HepG2 (cell line): ENCODE measurements around the gene KIF19. TPM values are rescaled to one million over a fixed set of nuclear protein-coding genes. Genes with fewer than 3 reads are reported as not detected.

ENCODE experiments used
- ATAC-seq: fragments of 200-7000 bp; cut with Tn5 transposase; 3 replicates; pipeline ENCODE4 v1.9.1; 2020; ENCODE audit warnings: mild to moderate bottlenecking, moderate library complexity
- BruUV-seq: library from RNA; stranded (reverse); fragments of 400-500 nt; replicated peaks from 2 replicates; lab custom pipeline; 2021; lab: Mats Ljungman, UMichigan
- CTCF ChIA-PET: fragments of 300-600 bp; formaldehyde crosslinking; extraction: SDS; loops from one replicate; lab custom pipeline; 2021; ENCODE audit warnings: low total read pairs, inconsistent platforms, low intra/inter-chr PET ratio; lab: Yijun Ruan, JAX
- POLR2A ChIA-PET: fragments of 350-600 bp; sonication (Branson Sonifier 250); formaldehyde crosslinking; loops from one replicate; lab custom pipeline; 2020; ENCODE audit warnings: antibody characterized with exemption, inconsistent platforms; lab: Yijun Ruan, JAX
- DNase-seq: peaks from one replicate; pipeline ENCODE4 v3.0.0-alpha.2; 2015; ENCODE audit warnings: low spot score
- FAIRE-seq: peaks from 3 replicates; lab custom pipeline; 2011; peaks lifted over from hg19 to GRCh38; lab: Jason Lieb, UNC
- H2AFZ ChIP-seq: one replicate; pipeline ENCODE4 v1.6.1; 2011; ENCODE audit warnings: low read length, inconsistent platforms
- H3K27ac ChIP-seq: fragments of 300-600 bp; 3 replicates; pipeline ENCODE4 v1.8.0; 2011; ENCODE audit warnings: mixed run types, mild to moderate bottlenecking, mixed read lengths, low read length, inconsistent platforms; ENCODE audit not compliant: insufficient read depth; ENCODE audit errors: extremely low read length
- H3K27me3 ChIP-seq, 2 experiments: fragments of 200-600 bp in 1 of 2; 2 replicates in 1 of 2; 3 replicates in 1 of 2; pipeline versions ENCODE4 v1.6.0 to v1.8.0; 2011; ENCODE audit warnings: low read length in 2 of 2, mild to moderate bottlenecking in 2 of 2, moderate library complexity in 2 of 2, inconsistent platforms in 1 of 2; ENCODE audit not compliant: insufficient read depth in 2 of 2, control insufficient read depth in 1 of 2
- H3K36me3 ChIP-seq, 2 experiments: fragments of 200-600 bp in 1 of 2; replicated peaks in 1 of 2; 2 replicates in 1 of 2; 3 replicates in 1 of 2; pipeline versions ENCODE4 v1.5.1 to v1.8.0; 2011; ENCODE audit warnings: low read length in 2 of 2, inconsistent platforms in 1 of 2; ENCODE audit not compliant: insufficient read depth in 2 of 2, control insufficient read depth in 1 of 2
- H3K4me1 ChIP-seq: 2 replicates; pipeline ENCODE4 v1.5.1; 2012; ENCODE audit warnings: low read length, inconsistent platforms; ENCODE audit not compliant: insufficient read depth
- H3K4me2 ChIP-seq: 2 replicates; pipeline ENCODE4 v1.6.0; 2011; ENCODE audit warnings: low read depth, low read length, inconsistent platforms
- H3K4me3 ChIP-seq, 3 experiments: fragments of 200-600 bp in 1 of 3; sonication (generic), shearing (Covaris generic) in 1 of 3; replicated peaks in 1 of 3; 2 replicates each; pipeline ENCODE4 v1.5.1; 2011 to 2016; ENCODE audit warnings: low read length in 3 of 3, inconsistent platforms in 2 of 3, low read depth in 2 of 3, mild to moderate bottlenecking in 2 of 3, control low read depth in 1 of 3, mixed read lengths in 1 of 3; ENCODE audit not compliant: insufficient read depth in 1 of 3
- H3K79me2 ChIP-seq: one replicate; pipeline ENCODE4 v1.6.1; 2011; ENCODE audit warnings: low read length, inconsistent platforms; ENCODE audit not compliant: insufficient read depth
- H3K9ac ChIP-seq: 2 replicates; pipeline ENCODE4 v1.6.0; 2011; ENCODE audit warnings: mild to moderate bottlenecking, low read depth, low read length, inconsistent platforms; ENCODE audit not compliant: insufficient read depth
- H3K9me3 ChIP-seq: 2 replicates; pipeline ENCODE4 v1.5.1; 2012; ENCODE audit warnings: mild to moderate bottlenecking, low read length
- H4K20me1 ChIP-seq: 2 replicates; pipeline ENCODE4 v1.6.0; 2011; ENCODE audit warnings: inconsistent platforms, mild to moderate bottlenecking, low read length, moderate library complexity; ENCODE audit not compliant: insufficient read depth
- DMAP1 ChIP-seq: IDR thresholded peaks from 2 replicates; pipeline ENCODE4 v1.6.1; 2016
- DRAP1 ChIP-seq: IDR thresholded peaks from 2 replicates; pipeline ENCODE4 v1.6.1; 2016; ENCODE audit warnings: missing genetic modification reagents, missing compliant biosample characterization
- DZIP1 ChIP-seq: sonication (generic); formaldehyde crosslinking; IDR thresholded peaks from 2 replicates; pipeline ENCODE4 v1.5.0; 2020; ENCODE audit warnings: mild to moderate bottlenecking, missing genetic modification reagents
- KLF12 ChIP-seq: sonication (generic); formaldehyde crosslinking; IDR thresholded peaks from 2 replicates; pipeline ENCODE4 v1.4.0; 2020; ENCODE audit warnings: missing genetic modification reagents, borderline replicate concordance
- PAX8 ChIP-seq: sonication (generic); formaldehyde crosslinking; IDR thresholded peaks from 2 replicates; pipeline ENCODE4 v1.8.0; 2022; ENCODE audit warnings: mild to moderate bottlenecking, missing genetic modification reagents, borderline replicate concordance
- SIX4 ChIP-seq: sonication (generic); formaldehyde crosslinking; IDR thresholded peaks from 2 replicates; pipeline ENCODE4 v1.4.0; 2020; ENCODE audit warnings: missing genetic modification reagents
- SPEN ChIP-seq: sonication (generic); formaldehyde crosslinking; IDR thresholded peaks from 2 replicates; pipeline ENCODE4 v1.5.1; 2020; ENCODE audit warnings: low read depth, mild to moderate bottlenecking, missing genetic modification reagents
- ZNF274 ChIP-seq: sonication (generic); formaldehyde crosslinking; IDR thresholded peaks from 2 replicates; pipeline ENCODE4 v1.5.1; 2020; ENCODE audit warnings: mild to moderate bottlenecking, missing genetic modification reagents
- ZNF772 ChIP-seq: sonication (generic); formaldehyde crosslinking; IDR thresholded peaks from 2 replicates; pipeline ENCODE4 v1.5.0; 2020; ENCODE audit warnings: mild to moderate bottlenecking, missing genetic modification reagents
- ZNF773 ChIP-seq: sonication (generic); formaldehyde crosslinking; IDR thresholded peaks from 2 replicates; pipeline ENCODE4 v1.4.0; 2020; ENCODE audit warnings: missing genetic modification reagents, borderline replicate concordance
- ZNF850 ChIP-seq: sonication (generic); formaldehyde crosslinking; conservative IDR thresholded peaks from 2 replicates; pipeline ENCODE4 v1.9.0; 2021; ENCODE audit warnings: mild to moderate bottlenecking, missing genetic modification reagents
- WGBS: methylation state at CpG from one replicate; pipeline ENCODE4 v1.1.6; 2017; ENCODE audit warnings: low lambda C conversion rate; 5-methylcytosine and 5-hydroxymethylcytosine counted together
- in situ Hi-C: cut with HindIII; loops from 2 replicates; pipeline ENCODE4 v1.10.0; 2017; ENCODE audit warnings: low pct_unique_long_range_greater_than_20kb; ENCODE audit not compliant: extremely low pct_ligation_motif_present
- intact Hi-C: fragments of 100-400 bp; cut with micrococcal nuclease; formaldehyde crosslinking; loops from one replicate; pipeline ENCODE4 v1.10.0; 2022; ENCODE audit not compliant: unreplicated experiment
- polyA plus RNA-seq, 8 experiments: library from polyadenylated mRNA; depleted of rRNA in 3 of 8; stranded (reverse) in 7 of 8; unstranded in 1 of 8; fragments of >200 nt; fragmentation: Illumina TruSeq in 4 of 8; extraction: Trizol in 4 of 8; gene quantifications; 2 replicates each; pipeline versions ENCODE4 v1.2.1 to v1.2.3, GENCODE V29; 2011 to 2016; ENCODE audit warnings: low read depth in 4 of 8, missing spikeins in 1 of 8, mixed read lengths in 1 of 8; ENCODE audit not compliant: insufficient read depth in 1 of 8
- total RNA-seq, 5 experiments: library from RNA; depleted of rRNA; stranded (reverse); fragments of >200 nt; fragmentation: Illumina TruSeq; extraction: Trizol; gene quantifications; 2 replicates each; pipeline ENCODE4 v1.2.3, GENCODE V29; 2016; ENCODE audit warnings: low read depth in 1 of 5

KIF19 gene
- total and polyA plus RNA-seq, 2 of the 13 experiments (the other 11 are each of a cell fraction or from before 2014, with no cell fraction given): not detected

- intact Hi-C loops (no loop called here), in situ Hi-C loops (no loop called here)
- CTCF ChIA-PET: no interaction called here
- no TSS peak for BruUV-seq
- FAIRE-seq (no peak), ATAC-seq (no peak), DNase-seq (no peak)
- no peaks in the 10 kb centered on the region for H3K36me3 ChIP-seq
- H4K20me1 ChIP-seq: no peaks in the 10 kb centered on the region
- no peak overlapping the region for H3K4me2 ChIP-seq
- H3K9ac ChIP-seq: no peak overlapping the region
- no peaks in the 10 kb centered on the region for H3K79me2 ChIP-seq
- no peaks in the 10 kb centered on the region for H3K9me3 ChIP-seq
- H3K27me3 ChIP-seq: peaks cover 10 to 18% of the 10 kb centered on the region in 2 experiments
- POLR2A ChIA-PET: no interaction called here
- 13% methylated on average over 4 of the region's 4 CpGs for WGBS
- H3K4me1 ChIP-seq: peaks cover 8% of the 10 kb centered on the region; the same call in 1 of the 2 replicates
- TF ChIP-seq DRAP1 (CRISPR knock-in tag) (no peak), ZNF772 (CRISPR knock-in tag) (no peak), DZIP1 (CRISPR knock-in tag) (no peak), ZNF773 (CRISPR knock-in tag) (no peak), DMAP1 (CRISPR knock-in tag) (no peak), ZNF274 (CRISPR knock-in tag) (no peak), SIX4 (CRISPR knock-in tag) (no peak), KLF12 (CRISPR knock-in tag) (no peak), ZNF850 (CRISPR knock-in tag) (no peak), PAX8 (CRISPR knock-in tag) (no peak), SPEN (CRISPR knock-in tag) (no peak)
- H3K4me3 ChIP-seq: no peak overlapping the region
- no peak overlapping the region for H2AFZ ChIP-seq
- no peak overlapping the region for H3K27ac ChIP-seq
Measured at GRCh38 chr17:74297941-74298340, 28.1 kb upstream of the KIF19 start.
